Thyroid gland (tissue), 4 donors: Measurements from ENCODE around the gene TKFC.

Experiments used
- POLR2A ChIP-seq, 2 donors: fragments of 450-650 bp; IDR thresholded peaks; one replicate each; pipeline ENCODE4 v1.6.1; 2017; ENCODE audit warnings: antibody characterized with exemption in 2 of 2, mild to moderate bottlenecking in 2 of 2, moderate library complexity in 1 of 2
- TF ChIP-seq, protein P1 (sequence below), 6 experiments: fragments of 200-600 bp in 3 of 6; fragments of 450-650 bp in 3 of 6; sonication (generic) in 3 of 6; IDR thresholded peaks; one replicate each; pipeline ENCODE4 v1.5.1; 2016 to 2019; ENCODE audit warnings: antibody characterized with exemption in 6 of 6, mild to moderate bottlenecking in 2 of 6, inconsistent platforms in 1 of 6, moderate library complexity in 1 of 6

DNA sequence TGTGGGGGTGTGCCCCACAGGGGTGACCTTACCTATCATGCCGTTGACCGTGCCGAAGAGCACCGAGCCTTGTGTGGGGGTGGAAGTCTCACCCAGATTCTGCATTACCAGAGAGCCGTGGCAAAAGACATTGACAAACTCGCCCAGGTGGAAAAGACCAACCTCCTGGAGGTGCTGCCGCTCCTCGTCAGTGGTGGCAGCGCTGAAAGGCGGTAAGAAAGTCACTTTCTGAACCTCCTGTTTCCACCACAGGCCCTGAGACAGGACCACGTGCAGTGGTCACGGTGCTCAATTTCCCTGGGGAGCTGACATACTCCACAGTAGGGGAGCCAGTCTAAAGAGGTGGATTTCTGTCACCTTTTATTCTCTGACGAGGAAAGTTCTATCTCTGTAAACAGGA, 30.5 kb upstream of the TKFC start:
- TF ChIP-seq, protein P1, sequence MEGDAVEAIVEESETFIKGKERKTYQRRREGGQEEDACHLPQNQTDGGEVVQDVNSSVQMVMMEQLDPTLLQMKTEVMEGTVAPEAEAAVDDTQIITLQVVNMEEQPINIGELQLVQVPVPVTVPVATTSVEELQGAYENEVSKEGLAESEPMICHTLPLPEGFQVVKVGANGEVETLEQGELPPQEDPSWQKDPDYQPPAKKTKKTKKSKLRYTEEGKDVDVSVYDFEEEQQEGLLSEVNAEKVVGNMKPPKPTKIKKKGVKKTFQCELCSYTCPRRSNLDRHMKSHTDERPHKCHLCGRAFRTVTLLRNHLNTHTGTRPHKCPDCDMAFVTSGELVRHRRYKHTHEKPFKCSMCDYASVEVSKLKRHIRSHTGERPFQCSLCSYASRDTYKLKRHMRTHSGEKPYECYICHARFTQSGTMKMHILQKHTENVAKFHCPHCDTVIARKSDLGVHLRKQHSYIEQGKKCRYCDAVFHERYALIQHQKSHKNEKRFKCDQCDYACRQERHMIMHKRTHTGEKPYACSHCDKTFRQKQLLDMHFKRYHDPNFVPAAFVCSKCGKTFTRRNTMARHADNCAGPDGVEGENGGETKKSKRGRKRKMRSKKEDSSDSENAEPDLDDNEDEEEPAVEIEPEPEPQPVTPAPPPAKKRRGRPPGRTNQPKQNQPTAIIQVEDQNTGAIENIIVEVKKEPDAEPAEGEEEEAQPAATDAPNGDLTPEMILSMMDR (IDR thresholded peaks at IDR 0.05), result no peak
- no peak for TF ChIP-seq POLR2A (IDR thresholded peaks at IDR 0.05)
